ENCODE data around the gene TAP1. TPM values are rescaled to one million over a fixed set of nuclear protein-coding genes. Genes with fewer than 3 reads are reported as not detected.

Gene TAP1
- total RNA-seq, 1 donor from 2014 or later, result 60.4 TPM

DNA sequence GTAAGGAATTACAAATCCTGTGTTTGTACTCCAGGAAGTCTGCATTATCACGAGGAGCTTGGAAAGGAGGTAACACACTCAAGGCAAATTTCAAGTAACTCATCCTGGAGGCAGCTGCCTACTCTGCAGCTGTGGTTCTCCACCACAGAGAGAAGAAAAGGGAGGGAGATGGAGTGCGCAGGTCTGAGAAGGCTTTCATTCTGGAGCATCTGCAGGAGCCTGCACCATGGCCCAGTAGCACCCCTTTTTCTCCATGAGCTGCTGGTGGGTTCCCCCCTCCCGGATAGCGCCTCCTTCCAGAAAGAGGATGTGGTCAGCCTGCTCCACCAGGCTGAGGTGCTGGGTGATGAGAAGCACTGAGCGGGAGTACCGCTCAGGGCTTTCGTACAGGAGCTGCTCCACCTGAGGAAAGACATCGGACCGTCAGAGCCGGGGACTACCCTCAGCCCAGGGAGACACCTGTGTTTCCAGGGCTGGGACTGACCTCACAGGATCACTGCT, 8.1 kb downstream of the TAP1 start:
- Histone ChIP-seq H3K4me3 (peak overlapping the region; percentile 94), H3K9me3 (no peaks in the 10 kb centered on the region), H3K27ac (peak overlapping the region; percentile 98), H3K4me1 (peaks cover 39% of the 10 kb centered on the region), H3K27me3 (no peaks in the 10 kb centered on the region), H3K36me3 (peaks cover 71% of the 10 kb centered on the region)
- intact Hi-C loops (cut with DNase I), result no loop called here
- ATAC-seq (peak; percentile 10), DNase-seq (no peak)
- TF ChIP-seq CTCF (IDR thresholded peaks at IDR 0.05), result no peak

- no peaks in the 10 kb centered on the region for H3K9me3 ChIP-seq
- H3K27me3 ChIP-seq, result no peaks in the 10 kb centered on the region
- H3K4me3 ChIP-seq, result peak overlapping the region; percentile 94
- no peak for TF ChIP-seq CTCF (IDR thresholded peaks at IDR 0.05)
- DNase-seq, result no peak
- H3K27ac ChIP-seq, result peak overlapping the region; percentile 98
- peaks cover 39% of the 10 kb centered on the region for H3K4me1 ChIP-seq
- peaks cover 70% of the 10 kb centered on the region for H3K36me3 ChIP-seq
- intact Hi-C loops (cut with DNase I), result no loop called here
- ATAC-seq, result no peak
These were observed 8.6 kb downstream of the TAP1 start for GRCh38 chr6:32844839-32845383.

DNA sequence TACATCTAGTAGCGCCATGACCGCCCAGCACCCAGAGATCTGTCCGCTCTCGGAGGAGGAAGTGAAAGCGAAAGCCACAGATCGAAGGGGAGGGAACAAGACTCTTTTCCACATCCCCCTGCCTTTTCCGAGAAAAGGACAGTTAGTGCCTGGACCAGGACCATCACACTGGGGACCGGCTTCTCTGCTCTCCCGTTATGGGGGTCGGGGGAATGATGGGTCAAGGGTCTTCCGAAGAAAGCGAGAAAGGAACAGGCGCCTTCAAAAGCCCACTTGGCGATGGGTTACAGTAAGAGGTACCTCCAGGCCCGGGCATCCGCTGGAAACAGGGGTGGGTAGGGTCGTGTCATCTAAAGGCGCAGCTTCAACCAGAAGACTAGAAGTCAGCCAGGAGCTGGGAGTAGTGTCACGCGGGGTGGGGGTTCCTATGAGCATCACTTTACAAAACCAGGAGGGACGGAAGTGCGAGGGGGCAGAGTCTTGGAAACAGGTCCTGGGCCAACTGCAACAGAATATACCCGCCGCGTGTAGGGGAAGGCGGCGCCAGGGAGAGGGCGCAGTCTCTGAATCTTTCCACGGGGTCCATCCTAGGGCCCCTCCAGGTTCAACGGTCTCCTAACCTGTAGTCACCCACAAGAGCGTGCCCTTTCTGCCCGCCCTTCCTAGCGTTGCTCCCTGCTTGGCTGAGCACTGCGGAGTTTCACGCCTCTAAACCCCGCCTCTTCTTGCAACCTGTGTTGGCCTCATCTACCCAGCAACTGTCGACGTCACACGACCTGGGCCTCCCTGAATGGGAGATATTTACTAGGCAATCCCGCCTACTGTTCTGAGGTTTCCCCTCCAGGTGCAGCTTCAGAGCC, 9.3 kb downstream of the TAP1 start, which contains the start of gene PSMB8:
TSS of gene PSMB8 (minus strand) at position 69 of the 860 bp plus-strand sequence. CDS start at position 18, 51 bp downstream.
- intact Hi-C loops (cut with DNase I), result no loop called here
- Histone ChIP-seq H3K9me3 (no peaks in the 10 kb centered on the region), H3K36me3 (peaks cover 62% of the 10 kb centered on the region), H3K27me3 (no peaks in the 10 kb centered on the region), H3K27ac (peak within 1 kb of the TSS; percentile 98), H3K4me1 (peaks cover 39% of the 10 kb centered on the region), H3K4me3 (peak within 1 kb of the TSS; percentile 94)
- peak; percentile 97 for DNase-seq
- peak; percentile 10 for TF ChIP-seq CTCF (IDR thresholded peaks at IDR 0.05)
- ATAC-seq, result peak; percentile 97

DNA sequence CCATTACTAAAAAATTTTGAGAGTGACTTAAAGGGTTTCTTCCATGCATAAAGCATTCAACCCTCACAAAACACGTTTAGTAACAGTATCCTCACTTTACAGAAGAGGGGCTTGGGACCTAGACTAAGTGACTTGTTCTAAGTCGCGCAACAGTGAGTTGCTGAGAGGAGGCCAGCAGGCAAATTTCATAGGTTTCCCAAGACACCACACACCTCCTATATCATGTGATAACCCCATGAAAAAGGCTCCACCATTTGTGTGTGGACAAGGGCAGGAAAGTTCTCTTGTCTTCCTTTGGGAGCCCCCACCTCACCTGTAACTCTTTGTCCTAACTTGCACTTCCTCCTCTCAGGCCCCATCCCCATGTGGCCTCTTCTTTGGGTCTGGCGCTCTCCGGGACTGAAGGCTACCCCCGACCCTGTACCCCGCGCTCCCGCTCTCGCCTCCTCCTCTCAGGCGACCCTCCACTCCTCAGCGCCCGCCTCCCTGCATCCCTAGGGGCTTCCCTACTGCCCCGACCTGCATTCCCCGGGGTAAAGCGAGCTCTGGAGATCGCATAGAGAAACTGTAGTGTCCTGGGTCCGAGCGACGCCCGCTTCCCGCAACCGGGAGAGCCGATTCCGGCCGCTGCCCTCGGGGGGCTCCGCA, 10.0 kb downstream of the TAP1 start:
- Histone ChIP-seq H3K9me3 (no peaks in the 10 kb centered on the region), H3K27ac (peak overlapping the region; percentile 98), H3K36me3 (peaks cover 55% of the 10 kb centered on the region), H3K4me3 (peak overlapping the region; percentile 94), H3K27me3 (no peaks in the 10 kb centered on the region), H3K4me1 (peaks cover 39% of the 10 kb centered on the region)
- no peak for ATAC-seq
- no peak for DNase-seq
- intact Hi-C loops (cut with DNase I), result no loop called here
- no peak for TF ChIP-seq CTCF (IDR thresholded peaks at IDR 0.05)

- peak overlapping the region; percentile 94 for H3K4me3 ChIP-seq
- H3K27ac ChIP-seq, result peak overlapping the region; percentile 98
- peaks cover 47% of the 10 kb centered on the region for H3K36me3 ChIP-seq
- H3K9me3 ChIP-seq, result no peaks in the 10 kb centered on the region
- DNase-seq (no peak), ATAC-seq (no peak)
- peaks cover 39% of the 10 kb centered on the region for H3K4me1 ChIP-seq
- TF ChIP-seq CTCF (IDR thresholded peaks at IDR 0.05), result no peak
- intact Hi-C loops (cut with DNase I), result no loop called here
- no peaks in the 10 kb centered on the region for H3K27me3 ChIP-seq
These were observed 10.8 kb downstream of the TAP1 start for GRCh38 chr6:32842690-32843089.

All from upper lobe of right lung (tissue), 1 donor.